ENCODE results near the gene TGFB1. TPM values are rescaled to one million over a fixed set of nuclear protein-coding genes. Genes with fewer than 3 reads are reported as not detected.
A peak's percentile ranks its signal among the peaks of the same experiment; 100 is the strongest.
"Not testable (repeated sequence)": the region's sequence is repeated elsewhere in the genome, so short reads cannot be mapped to it uniquely, and the experiment has no call there.

The TGFB1 gene
- total RNA-seq, 1 donor from 2014 or later, result 19.6 TPM

- not testable (repeated sequence) for DNase-seq (ENCODE audit: low read depth in 2 of 2)
These were observed 6.8 kb downstream of the TGFB1 start for GRCh38 chr19:41346916-41347315.

GRCh38 chr19:41344162-41344561 lies 9.6 kb downstream of the TGFB1 start:
- DNase-seq (ENCODE audit: low read depth in 2 of 2), result no peak

GRCh38 chr19:41341669-41342490 lies 11.8 kb downstream of the TGFB1 start:
- no peak for DNase-seq (ENCODE audit: low read depth in 2 of 2)

GRCh38 chr19:41339936-41340335 lies 13.8 kb downstream of the TGFB1 start:
- DNase-seq (ENCODE audit: low read depth in 2 of 2), result peak in 1 of 2 donors; percentile 30

- DNase-seq (ENCODE audit: low read depth in 2 of 2), result no peak
These were observed 18.3 kb downstream of the TGFB1 start for GRCh38 chr19:41335467-41335866.

- DNase-seq (ENCODE audit: low read depth in 2 of 2), result peak; percentile 66 to 81
These were observed 18.9 kb downstream of the TGFB1 start for GRCh38 chr19:41334793-41335192.

- no peak for DNase-seq (ENCODE audit: low read depth in 2 of 2)
These were observed 21.3 kb downstream of the TGFB1 start for GRCh38 chr19:41332468-41332867.

GRCh38 chr19:41332000-41332399 lies 21.7 kb downstream of the TGFB1 start:
- no peak for DNase-seq (ENCODE audit: low read depth in 2 of 2)

- DNase-seq (ENCODE audit: low read depth in 2 of 2), result no peak
These were observed 22.6 kb downstream of the TGFB1 start for GRCh38 chr19:41330946-41331678.

- DNase-seq (ENCODE audit: low read depth in 2 of 2), result no peak
These were observed 23.2 kb downstream of the TGFB1 start for GRCh38 chr19:41330481-41330880.

- no peak for DNase-seq (ENCODE audit: low read depth in 2 of 2)
These were observed 24.9 kb downstream of the TGFB1 start for GRCh38 chr19:41328842-41329225.

GRCh38 chr19:41328157-41328841 lies 25.4 kb downstream of the TGFB1 start:
- DNase-seq (ENCODE audit: low read depth in 2 of 2), result peak; percentile 63 to 85

- peak; percentile 91 to 94 for DNase-seq (ENCODE audit: low read depth in 2 of 2)
These were observed 26.1 kb downstream of the TGFB1 start for GRCh38 chr19:41327576-41328156.

GRCh38 chr19:41327076-41327575 lies 26.6 kb downstream of the TGFB1 start:
- DNase-seq (ENCODE audit: low read depth in 2 of 2), result no peak

- DNase-seq (ENCODE audit: low read depth in 2 of 2), result peak; percentile 71 to 89
These were observed 27.6 kb downstream of the TGFB1 start for GRCh38 chr19:41325947-41326706.

- no peak for DNase-seq (ENCODE audit: low read depth in 2 of 2)
These were observed 28.1 kb downstream of the TGFB1 start for GRCh38 chr19:41325640-41325946.

GRCh38 chr19:41324921-41325639 lies 28.6 kb downstream of the TGFB1 start:
- peak; percentile 90 to 94 for DNase-seq (ENCODE audit: low read depth in 2 of 2)

GRCh38 chr19:41324231-41324702 lies 29.5 kb downstream of the TGFB1 start:
- peak; percentile 34 to 36 for DNase-seq (ENCODE audit: low read depth in 2 of 2)

- DNase-seq (ENCODE audit: low read depth in 2 of 2), result peak; percentile 91 to 98
These were observed 30.1 kb downstream of the TGFB1 start for GRCh38 chr19:41323430-41324125.

- DNase-seq (ENCODE audit: low read depth in 2 of 2), result peak; percentile 63 to 92
These were observed 30.7 kb downstream of the TGFB1 start for GRCh38 chr19:41323023-41323422.
